Measurements from ENCODE around the gene TCF4. TPM values are rescaled to one million over a fixed set of nuclear protein-coding genes. Genes with fewer than 3 reads are reported as not detected.
A peak's percentile ranks its signal among the peaks of the same experiment; 100 is the strongest.

Gene TCF4
- total and polyA plus RNA-seq, 7 donors: 8.6 to 68.9 (median 36.8) TPM

DNA sequence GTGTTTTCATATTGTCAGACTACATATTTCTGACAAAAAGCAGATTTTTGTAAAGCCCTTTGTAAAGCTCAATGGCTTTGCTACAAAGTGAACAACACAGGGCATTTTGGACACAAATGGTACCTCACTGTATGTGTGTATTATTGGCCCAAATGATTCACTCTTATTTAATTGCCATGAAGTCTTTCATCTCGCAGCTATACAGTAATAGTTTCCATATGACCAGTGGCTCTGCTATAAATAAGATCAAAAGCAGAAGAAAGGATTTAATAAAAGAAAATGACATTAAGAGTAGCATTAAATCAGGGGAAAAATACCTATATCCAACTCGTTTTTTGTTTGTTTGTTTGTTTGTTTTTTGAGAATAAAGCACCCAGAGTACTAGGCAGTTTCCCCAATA is 344.7 kb downstream of the TCF4 start:
- TF ChIP-seq CTCF (IDR thresholded peaks at IDR 0.05): no peak
- Histone ChIP-seq H3K27ac (peak overlapping the region; percentile 50), H3K4me3 (no peak overlapping the region), H3K4me1 (peaks cover 40% of the 10 kb centered on the region), H3K27me3 (ENCODE audit: insufficient read depth in 3 of 3, low read length in 2 of 3) (no peaks in the 10 kb centered on the region), H3K36me3 (ENCODE audit: insufficient read depth in 1 of 2, low read depth in 1 of 2) (peaks cover 0 to 36% of the 10 kb centered on the region in 2 donors), H3K9me3 (no peaks in the 10 kb centered on the region)
- intact Hi-C loops (cut with DNase I): loop anchor here in 1 of 2 donors (5.0 to 10.0 kb wide), 2 partner anchors 79 to 1332 kb away; no protein-coding TSS in a partner anchor
- 64 to 68% (median 68%) methylated on average over 2 of the region's 2 CpGs for WGBS, 3 donors
- DNase-seq (no peak), ATAC-seq (no peak)

DNA sequence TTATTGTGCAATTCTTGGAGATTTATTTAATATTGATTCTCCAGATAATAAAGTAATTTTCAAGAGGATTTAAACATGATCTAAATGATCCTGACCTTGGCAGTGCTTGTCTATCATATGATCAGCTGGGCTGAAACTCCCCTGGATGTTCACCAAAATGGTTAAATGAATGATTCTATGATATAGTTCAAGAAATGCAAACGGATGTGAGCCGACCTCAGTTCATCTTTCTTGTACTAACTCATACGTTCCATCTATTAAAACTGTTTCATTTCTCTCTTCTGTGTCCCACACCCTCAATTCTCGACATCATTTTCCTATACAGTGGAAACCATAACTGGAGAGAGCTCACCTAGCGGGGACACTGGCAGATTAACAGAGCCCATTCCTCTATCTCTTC is 347.0 kb downstream of the TCF4 start:
- TF ChIP-seq CTCF (IDR thresholded peaks at IDR 0.05): no peak
- WGBS, 3 donors: 74 to 79% (median 76%) methylated on average over 5 of the region's 5 CpGs
- no peaks in the 10 kb centered on the region for H3K9me3 ChIP-seq
- H3K4me1 ChIP-seq: peaks cover 40% of the 10 kb centered on the region
- ATAC-seq (no peak), DNase-seq (no peak)
- H3K27ac ChIP-seq: no peak overlapping the region
- intact Hi-C loops (cut with DNase I): loop anchor here in 1 of 2 donors (5.0 to 10.0 kb wide), 2 partner anchors 81 to 1334 kb away; no protein-coding TSS in a partner anchor
- H3K27me3 ChIP-seq (ENCODE audit: insufficient read depth in 3 of 3, low read length in 2 of 3): no peaks in the 10 kb centered on the region
- no peak overlapping the region for H3K4me3 ChIP-seq
- H3K36me3 ChIP-seq (ENCODE audit: insufficient read depth in 1 of 2, low read depth in 1 of 2): peaks cover 0 to 20% of the 10 kb centered on the region in 2 donors

DNA sequence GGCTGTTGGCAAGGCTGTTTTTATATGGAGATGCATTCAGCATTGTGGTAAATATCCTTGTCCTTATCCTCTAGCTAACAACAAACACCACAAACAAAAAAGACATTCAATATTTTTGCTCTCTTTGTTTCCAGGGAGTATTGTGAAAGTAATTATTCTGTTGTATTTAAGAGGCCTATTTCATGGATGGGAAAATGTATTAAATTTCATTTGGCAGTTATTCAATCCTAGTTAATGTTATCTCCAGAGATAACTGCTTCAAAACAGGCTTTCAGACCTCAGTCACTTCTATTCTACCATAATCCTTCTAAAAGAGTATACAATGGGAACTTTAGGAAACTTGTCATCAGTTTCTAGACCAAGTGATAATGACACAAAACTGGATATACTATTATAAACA is 348.3 kb downstream of the TCF4 start:
- DNase-seq: no peak
- no peak for TF ChIP-seq CTCF (IDR thresholded peaks at IDR 0.05)
- Histone ChIP-seq H3K27me3 (ENCODE audit: insufficient read depth in 3 of 3, low read length in 2 of 3) (no peaks in the 10 kb centered on the region), H3K9me3 (no peaks in the 10 kb centered on the region), H3K36me3 (ENCODE audit: insufficient read depth in 1 of 2, low read depth in 1 of 2) (peaks cover 0 to 20% of the 10 kb centered on the region in 2 donors), H3K4me3 (no peak overlapping the region), H3K27ac (no peak overlapping the region), H3K4me1 (peaks cover 35% of the 10 kb centered on the region)
- ATAC-seq: no peak
- intact Hi-C loops (cut with DNase I): loop anchor here (5.0 to 10.0 kb wide), 6 partner anchors 83 to 1335 kb away; no protein-coding TSS in a partner anchor

GRCh38 chr18:55237660-55238059 is 350.3 kb downstream of the TCF4 start:
- Histone ChIP-seq H3K4me3 (no peak overlapping the region), H3K4me1 (peaks cover 35% of the 10 kb centered on the region), H3K36me3 (ENCODE audit: insufficient read depth in 1 of 2, low read depth in 1 of 2) (peaks cover 0 to 30% of the 10 kb centered on the region in 2 donors), H3K27ac (no peak overlapping the region), H3K9me3 (no peaks in the 10 kb centered on the region), H3K27me3 (ENCODE audit: insufficient read depth in 3 of 3, low read length in 2 of 3) (no peaks in the 10 kb centered on the region)
- no peak for DNase-seq
- no peak for ATAC-seq
- intact Hi-C loops (cut with DNase I): loop anchor here (10.0 kb wide), 5 partner anchors 177 to 1337 kb away; no protein-coding TSS in a partner anchor
- WGBS, 3 donors: 80 to 94% (median 84%) methylated on average over 3 of the region's 3 CpGs
- TF ChIP-seq CTCF (IDR thresholded peaks at IDR 0.05): no peak

All from psoas muscle (tissue), 8 donors.